SK-N-SH treated with all-trans-retinoic acid at 6 μM for 48 hours (cell line): ENCODE measurements around the gene SLC34A3.

Experiments used
- ATAC-seq: fragments of 200-7000 bp; cut with Tn5 transposase; 3 replicates; pipeline ENCODE4 v1.9.1; 2020; ENCODE audit warnings: mild to moderate bottlenecking, moderate library complexity
- ARNTL ChIP-seq: fragments of 450-650 bp; formaldehyde crosslinking; IDR thresholded peaks from 2 replicates; pipeline ENCODE4 v1.5.0; 2020; ENCODE audit warnings: low read depth, mild to moderate bottlenecking, moderate library complexity, borderline replicate concordance
- BACH2 ChIP-seq: fragments of 250-450 bp; sonication (Bioruptor Pico); IDR thresholded peaks from 2 replicates; pipeline ENCODE4 v1.9.0; 2021; ENCODE audit warnings: mild to moderate bottlenecking, borderline replicate concordance
- CSDC2 ChIP-seq: fragments of 250-450 bp; sonication (Bioruptor Pico); IDR thresholded peaks from 2 replicates; pipeline ENCODE4 v1.5.0; 2020; ENCODE audit warnings: mild to moderate bottlenecking, moderate library complexity
- ESRRG ChIP-seq: fragments of 250-450 bp; sonication (Bioruptor Pico); IDR thresholded peaks from 2 replicates; pipeline ENCODE4 v1.6.1; 2021; ENCODE audit warnings: mild to moderate bottlenecking
- GLIS3 ChIP-seq: fragments of 250-450 bp; sonication (Bioruptor Pico); IDR thresholded peaks from 2 replicates; pipeline ENCODE4 v1.5.0; 2020; ENCODE audit warnings: mild to moderate bottlenecking, moderate library complexity
- ISL1 ChIP-seq: fragments of 250-450 bp; sonication (Bioruptor Pico); IDR thresholded peaks from 2 replicates; pipeline ENCODE4 v2.1.2; 2022; ENCODE audit warnings: mild to moderate bottlenecking, moderate library complexity
- OSR1 ChIP-seq: fragments of 250-450 bp; sonication (Bioruptor Pico); IDR thresholded peaks from 2 replicates; pipeline ENCODE4 v1.8.0; 2022; ENCODE audit warnings: moderate library complexity, mild to moderate bottlenecking, inconsistent platforms
- PPARA ChIP-seq: fragments of 250-450 bp; sonication (Bioruptor Pico); IDR thresholded peaks from 2 replicates; pipeline ENCODE4 v1.5.0; 2020; ENCODE audit warnings: mild to moderate bottlenecking, borderline replicate concordance
- RARB ChIP-seq: fragments of 250-450 bp; sonication (Bioruptor Pico); IDR thresholded peaks from 2 replicates; pipeline ENCODE4 v1.8.0; 2021; ENCODE audit warnings: mild to moderate bottlenecking, moderate library complexity
- SNAI2 ChIP-seq: fragments of 250-450 bp; sonication (Bioruptor Pico); IDR thresholded peaks from 2 replicates; pipeline ENCODE4 v1.5.0; 2020; ENCODE audit warnings: mild to moderate bottlenecking, moderate library complexity
- TCF4 ChIP-seq: fragments of 250-450 bp; sonication (Bioruptor Pico); IDR thresholded peaks from 2 replicates; pipeline ENCODE4 v1.8.0; 2021; ENCODE audit warnings: mild to moderate bottlenecking, moderate library complexity, borderline replicate concordance
- TOX ChIP-seq: fragments of 250-450 bp; sonication (Bioruptor Pico); IDR thresholded peaks from 2 replicates; pipeline ENCODE4 v1.8.0; 2021; ENCODE audit warnings: mild to moderate bottlenecking, moderate library complexity, borderline replicate concordance
- ZC3H10 ChIP-seq: fragments of 250-450 bp; sonication (Bioruptor Pico); IDR thresholded peaks from 2 replicates; pipeline ENCODE4 v1.5.1; 2021; ENCODE audit warnings: mild to moderate bottlenecking, moderate library complexity
- ZFP3 ChIP-seq: fragments of 250-450 bp; sonication (Bioruptor Pico); IDR thresholded peaks from 2 replicates; pipeline ENCODE4 v1.5.0; 2020; ENCODE audit warnings: mild to moderate bottlenecking, moderate library complexity
- ZFP30 ChIP-seq: fragments of 450-650 bp; formaldehyde crosslinking; IDR thresholded peaks from 2 replicates; pipeline ENCODE4 v1.5.0; 2022; ENCODE audit warnings: mild to moderate bottlenecking, moderate library complexity
- ZNF565 ChIP-seq: fragments of 450-650 bp; formaldehyde crosslinking; conservative IDR thresholded peaks from 2 replicates; pipeline ENCODE4 v1.5.0; 2020; ENCODE audit warnings: low read depth, mild to moderate bottlenecking, moderate library complexity
- ZNF70 ChIP-seq: fragments of 450-650 bp; formaldehyde crosslinking; IDR thresholded peaks from 2 replicates; pipeline ENCODE4 v1.5.0; 2020; ENCODE audit warnings: mild to moderate bottlenecking, moderate library complexity
- ZNF8 ChIP-seq: fragments of 450-650 bp; formaldehyde crosslinking; IDR thresholded peaks from 2 replicates; pipeline ENCODE4 v1.5.0; 2020; ENCODE audit warnings: mild to moderate bottlenecking, moderate library complexity
- TF ChIP-seq, protein P1 (sequence below): fragments of 250-450 bp; sonication (Bioruptor Pico); IDR thresholded peaks from 2 replicates; pipeline ENCODE4 v1.8.0; 2021; ENCODE audit warnings: low read depth, mild to moderate bottlenecking, moderate library complexity, borderline replicate concordance
- TF ChIP-seq, protein P2 (sequence below): fragments of 250-450 bp; sonication (Bioruptor Pico); IDR thresholded peaks from 2 replicates; pipeline ENCODE4 v1.5.1; 2021; ENCODE audit warnings: mild to moderate bottlenecking, moderate library complexity
- TF ChIP-seq, protein P3 (sequence below): fragments of 250-450 bp; sonication (Bioruptor Pico); IDR thresholded peaks from 2 replicates; pipeline ENCODE4 v1.8.0; 2020; ENCODE audit warnings: mild to moderate bottlenecking, moderate library complexity, borderline replicate concordance
- TF ChIP-seq, protein P4 (sequence below): fragments of 250-450 bp; sonication (Bioruptor Pico); IDR thresholded peaks from 2 replicates; pipeline ENCODE4 v1.5.1; 2020; ENCODE audit warnings: low read depth, mild to moderate bottlenecking, moderate library complexity

The SLC34A3 gene

DNA sequence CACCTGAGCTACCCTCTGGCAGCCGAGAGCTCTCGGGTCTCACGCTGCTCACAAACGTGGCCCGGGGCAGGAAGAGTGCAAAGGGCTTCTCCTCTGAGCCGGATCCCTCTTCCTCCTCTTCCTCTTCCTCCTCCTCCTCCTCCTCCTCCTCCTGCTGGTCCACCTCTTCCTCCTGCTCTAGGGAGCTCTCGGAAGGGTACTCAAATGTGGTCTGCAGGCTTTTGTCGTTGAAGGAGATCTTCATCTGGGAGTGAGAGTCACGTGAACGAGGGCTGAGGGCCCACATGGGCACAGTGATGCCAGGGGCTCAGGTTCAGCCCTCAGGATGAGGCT, 38.3 kb upstream of the SLC34A3 start:
- no peak for ATAC-seq
- no peak for TF ChIP-seq ZNF8 (CRISPR knock-in tag)
- TF ChIP-seq ARNTL (CRISPR knock-in tag), result no peak
- TF ChIP-seq RARB, result no peak
- TF ChIP-seq, protein P1, sequence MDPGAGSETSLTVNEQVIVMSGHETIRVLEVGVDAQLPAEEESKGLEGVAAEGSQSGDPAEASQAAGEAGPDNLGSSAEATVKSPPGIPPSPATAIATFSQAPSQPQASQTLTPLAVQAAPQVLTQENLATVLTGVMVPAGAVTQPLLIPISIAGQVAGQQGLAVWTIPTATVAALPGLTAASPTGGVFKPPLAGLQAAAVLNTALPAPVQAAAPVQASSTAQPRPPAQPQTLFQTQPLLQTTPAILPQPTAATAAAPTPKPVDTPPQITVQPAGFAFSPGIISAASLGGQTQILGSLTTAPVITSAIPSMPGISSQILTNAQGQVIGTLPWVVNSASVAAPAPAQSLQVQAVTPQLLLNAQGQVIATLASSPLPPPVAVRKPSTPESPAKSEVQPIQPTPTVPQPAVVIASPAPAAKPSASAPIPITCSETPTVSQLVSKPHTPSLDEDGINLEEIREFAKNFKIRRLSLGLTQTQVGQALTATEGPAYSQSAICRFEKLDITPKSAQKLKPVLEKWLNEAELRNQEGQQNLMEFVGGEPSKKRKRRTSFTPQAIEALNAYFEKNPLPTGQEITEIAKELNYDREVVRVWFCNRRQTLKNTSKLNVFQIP (CRISPR knock-in tag), result no peak
- TF ChIP-seq BACH2 (CRISPR knock-in tag), result no peak
- TF ChIP-seq TOX (CRISPR knock-in tag), result no peak
- no peak for TF ChIP-seq SNAI2
- no peak for TF ChIP-seq ZC3H10 (CRISPR knock-in tag)
- no peak for TF ChIP-seq PPARA
- TF ChIP-seq GLIS3 (CRISPR knock-in tag), result no peak
- no peak for TF ChIP-seq ZFP3 (CRISPR knock-in tag)
- TF ChIP-seq, protein P2, sequence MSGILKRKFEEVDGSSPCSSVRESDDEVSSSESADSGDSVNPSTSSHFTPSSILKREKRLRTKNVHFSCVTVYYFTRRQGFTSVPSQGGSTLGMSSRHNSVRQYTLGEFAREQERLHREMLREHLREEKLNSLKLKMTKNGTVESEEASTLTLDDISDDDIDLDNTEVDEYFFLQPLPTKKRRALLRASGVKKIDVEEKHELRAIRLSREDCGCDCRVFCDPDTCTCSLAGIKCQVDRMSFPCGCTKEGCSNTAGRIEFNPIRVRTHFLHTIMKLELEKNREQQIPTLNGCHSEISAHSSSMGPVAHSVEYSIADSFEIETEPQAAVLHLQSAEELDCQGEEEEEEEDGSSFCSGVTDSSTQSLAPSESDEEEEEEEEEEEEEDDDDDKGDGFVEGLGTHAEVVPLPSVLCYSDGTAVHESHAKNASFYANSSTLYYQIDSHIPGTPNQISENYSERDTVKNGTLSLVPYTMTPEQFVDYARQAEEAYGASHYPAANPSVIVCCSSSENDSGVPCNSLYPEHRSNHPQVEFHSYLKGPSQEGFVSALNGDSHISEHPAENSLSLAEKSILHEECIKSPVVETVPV (CRISPR knock-in tag), result no peak
- no peak for TF ChIP-seq ISL1 (CRISPR knock-in tag)
- TF ChIP-seq, protein P3, sequence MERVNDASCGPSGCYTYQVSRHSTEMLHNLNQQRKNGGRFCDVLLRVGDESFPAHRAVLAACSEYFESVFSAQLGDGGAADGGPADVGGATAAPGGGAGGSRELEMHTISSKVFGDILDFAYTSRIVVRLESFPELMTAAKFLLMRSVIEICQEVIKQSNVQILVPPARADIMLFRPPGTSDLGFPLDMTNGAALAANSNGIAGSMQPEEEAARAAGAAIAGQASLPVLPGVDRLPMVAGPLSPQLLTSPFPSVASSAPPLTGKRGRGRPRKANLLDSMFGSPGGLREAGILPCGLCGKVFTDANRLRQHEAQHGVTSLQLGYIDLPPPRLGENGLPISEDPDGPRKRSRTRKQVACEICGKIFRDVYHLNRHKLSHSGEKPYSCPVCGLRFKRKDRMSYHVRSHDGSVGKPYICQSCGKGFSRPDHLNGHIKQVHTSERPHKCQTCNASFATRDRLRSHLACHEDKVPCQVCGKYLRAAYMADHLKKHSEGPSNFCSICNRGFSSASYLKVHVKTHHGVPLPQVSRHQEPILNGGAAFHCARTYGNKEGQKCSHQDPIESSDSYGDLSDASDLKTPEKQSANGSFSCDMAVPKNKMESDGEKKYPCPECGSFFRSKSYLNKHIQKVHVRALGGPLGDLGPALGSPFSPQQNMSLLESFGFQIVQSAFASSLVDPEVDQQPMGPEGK, result no peak
- TF ChIP-seq ZFP30 (CRISPR knock-in tag), result no peak
- no peak for TF ChIP-seq ZNF565 (CRISPR knock-in tag)
- TF ChIP-seq CSDC2, result no peak
- TF ChIP-seq OSR1 (CRISPR knock-in tag), result no peak
- TF ChIP-seq ESRRG (CRISPR knock-in tag), result no peak
- no peak for TF ChIP-seq ZNF70 (CRISPR knock-in tag)
- TF ChIP-seq, all 23 proteins: peak for 0

DNA sequence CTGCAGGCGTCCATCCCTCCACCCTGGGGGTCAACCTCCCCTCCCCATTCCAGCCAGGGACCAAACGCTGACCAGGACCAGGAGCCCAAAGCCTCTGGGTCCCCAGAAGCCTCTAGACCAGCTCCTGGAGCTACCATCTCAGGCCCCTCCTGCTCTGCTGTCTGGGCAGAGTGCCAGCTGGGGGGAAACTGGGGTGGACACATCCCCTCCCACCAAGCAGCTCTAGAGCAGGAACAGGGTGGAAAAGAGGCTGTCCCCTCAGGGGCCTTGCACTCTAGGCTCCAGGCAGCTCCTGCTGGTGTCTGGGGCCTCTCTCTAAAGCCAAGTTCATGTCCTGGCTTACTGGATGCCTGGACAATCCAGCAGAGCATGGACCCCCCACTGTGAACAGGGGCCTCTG, 37.8 kb upstream of the SLC34A3 start:
- ATAC-seq, result no peak
- TF ChIP-seq SNAI2 (no peak), ZNF70 (CRISPR knock-in tag) (no peak), ARNTL (CRISPR knock-in tag) (no peak), ZNF565 (CRISPR knock-in tag) (no peak), ZFP30 (CRISPR knock-in tag) (no peak), ESRRG (CRISPR knock-in tag) (no peak), BACH2 (CRISPR knock-in tag) (no peak), ZC3H10 (CRISPR knock-in tag) (no peak), TOX (CRISPR knock-in tag) (no peak), ZFP3 (CRISPR knock-in tag) (no peak), TCF4 (CRISPR knock-in tag) (no peak), CSDC2 (no peak), ISL1 (CRISPR knock-in tag) (no peak)
- TF ChIP-seq, protein P4, sequence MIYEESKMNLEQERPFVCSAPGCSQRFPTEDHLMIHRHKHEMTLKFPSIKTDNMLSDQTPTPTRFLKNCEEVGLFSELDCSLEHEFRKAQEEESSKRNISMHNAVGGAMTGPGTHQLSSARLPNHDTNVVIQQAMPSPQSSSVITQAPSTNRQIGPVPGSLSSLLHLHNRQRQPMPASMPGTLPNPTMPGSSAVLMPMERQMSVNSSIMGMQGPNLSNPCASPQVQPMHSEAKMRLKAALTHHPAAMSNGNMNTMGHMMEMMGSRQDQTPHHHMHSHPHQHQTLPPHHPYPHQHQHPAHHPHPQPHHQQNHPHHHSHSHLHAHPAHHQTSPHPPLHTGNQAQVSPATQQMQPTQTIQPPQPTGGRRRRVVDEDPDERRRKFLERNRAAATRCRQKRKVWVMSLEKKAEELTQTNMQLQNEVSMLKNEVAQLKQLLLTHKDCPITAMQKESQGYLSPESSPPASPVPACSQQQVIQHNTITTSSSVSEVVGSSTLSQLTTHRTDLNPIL (CRISPR knock-in tag), result no peak
- TF ChIP-seq, protein P1 (CRISPR knock-in tag), result no peak
- TF ChIP-seq, protein P2 (CRISPR knock-in tag), result no peak
